ENCODE measurements around the gene PDE4DIP.
"Not testable (repeated sequence)": the region's sequence is repeated elsewhere in the genome, so short reads cannot be mapped to it uniquely, and the experiment has no call there.

DNA sequence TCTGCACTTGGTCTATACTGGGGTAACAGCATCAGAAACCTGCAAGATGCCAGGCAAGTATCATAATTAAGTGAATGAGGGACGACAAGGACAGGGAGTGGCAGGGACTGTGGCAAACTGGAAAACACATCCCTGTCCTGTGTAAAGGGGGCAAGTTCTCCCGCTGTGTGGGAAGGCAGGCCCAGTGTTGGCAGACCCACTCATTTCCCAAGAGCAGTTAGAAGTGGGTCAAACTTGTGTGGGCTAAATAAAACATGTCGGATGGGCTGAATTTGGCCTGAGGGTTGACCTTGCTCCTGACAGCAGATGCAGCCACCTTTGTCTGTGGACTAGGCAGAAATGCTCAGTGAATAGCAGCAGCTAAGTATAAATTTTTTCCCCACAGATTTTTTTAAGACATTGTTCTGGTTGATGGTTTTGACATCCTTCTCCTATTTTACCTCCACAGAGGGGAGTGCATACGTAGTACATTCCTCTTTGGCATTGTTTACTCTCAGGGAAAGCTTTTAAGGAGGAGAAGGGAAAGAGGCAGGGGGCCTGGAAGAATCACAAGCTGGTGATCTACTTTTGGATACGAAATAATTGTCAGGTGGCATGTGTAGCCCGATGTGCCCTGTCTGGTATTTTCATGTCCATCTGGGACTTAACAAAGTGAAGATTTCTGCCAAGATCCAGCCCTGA lies 16.5 kb downstream of the PDE4DIP start:
- TF ChIP-seq POLR2A (IDR thresholded peaks at IDR 0.05), result not testable (repeated sequence)
- TF ChIP-seq, protein P1, sequence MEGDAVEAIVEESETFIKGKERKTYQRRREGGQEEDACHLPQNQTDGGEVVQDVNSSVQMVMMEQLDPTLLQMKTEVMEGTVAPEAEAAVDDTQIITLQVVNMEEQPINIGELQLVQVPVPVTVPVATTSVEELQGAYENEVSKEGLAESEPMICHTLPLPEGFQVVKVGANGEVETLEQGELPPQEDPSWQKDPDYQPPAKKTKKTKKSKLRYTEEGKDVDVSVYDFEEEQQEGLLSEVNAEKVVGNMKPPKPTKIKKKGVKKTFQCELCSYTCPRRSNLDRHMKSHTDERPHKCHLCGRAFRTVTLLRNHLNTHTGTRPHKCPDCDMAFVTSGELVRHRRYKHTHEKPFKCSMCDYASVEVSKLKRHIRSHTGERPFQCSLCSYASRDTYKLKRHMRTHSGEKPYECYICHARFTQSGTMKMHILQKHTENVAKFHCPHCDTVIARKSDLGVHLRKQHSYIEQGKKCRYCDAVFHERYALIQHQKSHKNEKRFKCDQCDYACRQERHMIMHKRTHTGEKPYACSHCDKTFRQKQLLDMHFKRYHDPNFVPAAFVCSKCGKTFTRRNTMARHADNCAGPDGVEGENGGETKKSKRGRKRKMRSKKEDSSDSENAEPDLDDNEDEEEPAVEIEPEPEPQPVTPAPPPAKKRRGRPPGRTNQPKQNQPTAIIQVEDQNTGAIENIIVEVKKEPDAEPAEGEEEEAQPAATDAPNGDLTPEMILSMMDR (IDR thresholded peaks at IDR 0.05), result not testable (repeated sequence)

Data from Peyer's patch (tissue), 4 donors.